HepG2 (cell line): ENCODE measurements around the gene ACOX3. TPM values are rescaled to one million over a fixed set of nuclear protein-coding genes. Genes with fewer than 3 reads are reported as not detected.

Experiments
- ATAC-seq: fragments of 200-7000 bp; cut with Tn5 transposase; 3 replicates; pipeline ENCODE4 v1.9.1; 2020; ENCODE audit warnings: mild to moderate bottlenecking, moderate library complexity
- BruUV-seq: library from RNA; stranded (reverse); fragments of 400-500 nt; replicated peaks from 2 replicates; lab custom pipeline; 2021; lab: Mats Ljungman, UMichigan
- CTCF ChIA-PET: fragments of 300-600 bp; formaldehyde crosslinking; extraction: SDS; loops from one replicate; lab custom pipeline; 2021; ENCODE audit warnings: low total read pairs, inconsistent platforms, low intra/inter-chr PET ratio; lab: Yijun Ruan, JAX
- POLR2A ChIA-PET: fragments of 350-600 bp; sonication (Branson Sonifier 250); formaldehyde crosslinking; loops from one replicate; lab custom pipeline; 2020; ENCODE audit warnings: antibody characterized with exemption, inconsistent platforms; lab: Yijun Ruan, JAX
- DNase-seq: peaks from one replicate; pipeline ENCODE4 v3.0.0-alpha.2; 2015; ENCODE audit warnings: low spot score
- FAIRE-seq: peaks from 3 replicates; lab custom pipeline; 2011; peaks lifted over from hg19 to GRCh38; lab: Jason Lieb, UNC
- H2AFZ ChIP-seq: one replicate; pipeline ENCODE4 v1.6.1; 2011; ENCODE audit warnings: low read length, inconsistent platforms
- H3K27ac ChIP-seq: fragments of 300-600 bp; 3 replicates; pipeline ENCODE4 v1.8.0; 2011; ENCODE audit warnings: mixed run types, mild to moderate bottlenecking, mixed read lengths, low read length, inconsistent platforms; ENCODE audit not compliant: insufficient read depth; ENCODE audit errors: extremely low read length
- H3K27me3 ChIP-seq, 2 experiments: fragments of 200-600 bp in 1 of 2; 2 replicates in 1 of 2; 3 replicates in 1 of 2; pipeline versions ENCODE4 v1.6.0 to v1.8.0; 2011; ENCODE audit warnings: low read length in 2 of 2, mild to moderate bottlenecking in 2 of 2, moderate library complexity in 2 of 2, inconsistent platforms in 1 of 2; ENCODE audit not compliant: insufficient read depth in 2 of 2, control insufficient read depth in 1 of 2
- H3K36me3 ChIP-seq, 2 experiments: fragments of 200-600 bp in 1 of 2; replicated peaks in 1 of 2; 2 replicates in 1 of 2; 3 replicates in 1 of 2; pipeline versions ENCODE4 v1.5.1 to v1.8.0; 2011; ENCODE audit warnings: low read length in 2 of 2, inconsistent platforms in 1 of 2; ENCODE audit not compliant: insufficient read depth in 2 of 2, control insufficient read depth in 1 of 2
- H3K4me1 ChIP-seq: 2 replicates; pipeline ENCODE4 v1.5.1; 2012; ENCODE audit warnings: low read length, inconsistent platforms; ENCODE audit not compliant: insufficient read depth
- H3K4me2 ChIP-seq: 2 replicates; pipeline ENCODE4 v1.6.0; 2011; ENCODE audit warnings: low read depth, low read length, inconsistent platforms
- H3K4me3 ChIP-seq, 3 experiments: fragments of 200-600 bp in 1 of 3; sonication (generic), shearing (Covaris generic) in 1 of 3; replicated peaks in 1 of 3; 2 replicates each; pipeline ENCODE4 v1.5.1; 2011 to 2016; ENCODE audit warnings: low read length in 3 of 3, inconsistent platforms in 2 of 3, low read depth in 2 of 3, mild to moderate bottlenecking in 2 of 3, control low read depth in 1 of 3, mixed read lengths in 1 of 3; ENCODE audit not compliant: insufficient read depth in 1 of 3
- H3K79me2 ChIP-seq: one replicate; pipeline ENCODE4 v1.6.1; 2011; ENCODE audit warnings: low read length, inconsistent platforms; ENCODE audit not compliant: insufficient read depth
- H3K9ac ChIP-seq: 2 replicates; pipeline ENCODE4 v1.6.0; 2011; ENCODE audit warnings: mild to moderate bottlenecking, low read depth, low read length, inconsistent platforms; ENCODE audit not compliant: insufficient read depth
- H3K9me3 ChIP-seq: 2 replicates; pipeline ENCODE4 v1.5.1; 2012; ENCODE audit warnings: mild to moderate bottlenecking, low read length
- H4K20me1 ChIP-seq: 2 replicates; pipeline ENCODE4 v1.6.0; 2011; ENCODE audit warnings: inconsistent platforms, mild to moderate bottlenecking, low read length, moderate library complexity; ENCODE audit not compliant: insufficient read depth
- ARID2 ChIP-seq: sonication (generic); formaldehyde crosslinking; IDR thresholded peaks from 2 replicates; pipeline ENCODE4 v1.8.1; 2022; ENCODE audit warnings: mild to moderate bottlenecking, missing genetic modification reagents, borderline replicate concordance
- CENPX ChIP-seq: sonication (generic); formaldehyde crosslinking; IDR thresholded peaks from 2 replicates; pipeline ENCODE4 v1.9.0; 2021; ENCODE audit warnings: mild to moderate bottlenecking, missing genetic modification reagents, moderate library complexity
- CSRNP2 ChIP-seq: sonication (generic); formaldehyde crosslinking; conservative IDR thresholded peaks from 2 replicates; pipeline ENCODE4 v1.8.0; 2022; ENCODE audit warnings: low read depth, missing genetic modification reagents
- FOXK1 ChIP-seq: sonication (generic); formaldehyde crosslinking; IDR thresholded peaks from 2 replicates; pipeline ENCODE4 v1.4.0; 2020; ENCODE audit warnings: low read depth, missing genetic modification reagents, borderline replicate concordance
- HOXA5 ChIP-seq: sonication (generic); formaldehyde crosslinking; IDR thresholded peaks from 2 replicates; pipeline ENCODE4 v1.4.0; 2020; ENCODE audit warnings: missing genetic modification reagents
- KMT2A ChIP-seq: sonication (generic); formaldehyde crosslinking; IDR thresholded peaks from 2 replicates; pipeline ENCODE4 v1.4.0; 2020; ENCODE audit warnings: missing genetic modification reagents
- POLR2G ChIP-seq: fragments of 200-400 bp; formaldehyde crosslinking; IDR thresholded peaks from 2 replicates; pipeline ENCODE4 v1.6.1; 2018; ENCODE audit warnings: mild to moderate bottlenecking, low read depth, low read length, moderate library complexity
- TBX2 ChIP-seq: sonication (generic); formaldehyde crosslinking; IDR thresholded peaks from 2 replicates; pipeline ENCODE4 v1.5.0; 2020; ENCODE audit warnings: missing genetic modification reagents, mild to moderate bottlenecking, borderline replicate concordance
- TSC22D2 ChIP-seq: sonication (generic); formaldehyde crosslinking; IDR thresholded peaks from 2 replicates; pipeline ENCODE4 v1.5.1; 2020; ENCODE audit warnings: missing genetic modification reagents, mild to moderate bottlenecking, borderline replicate concordance
- WIZ ChIP-seq: sonication (generic); formaldehyde crosslinking; IDR thresholded peaks from 2 replicates; pipeline ENCODE4 v1.5.1; 2020; ENCODE audit warnings: mild to moderate bottlenecking, missing genetic modification reagents
- ZNF280B ChIP-seq: sonication (generic); formaldehyde crosslinking; IDR thresholded peaks from 2 replicates; pipeline ENCODE4 v1.5.0; 2020; ENCODE audit warnings: missing genetic modification reagents, mild to moderate bottlenecking, borderline replicate concordance
- ZNF30 ChIP-seq: sonication (generic); formaldehyde crosslinking; IDR thresholded peaks from 2 replicates; pipeline ENCODE4 v1.5.0; 2020; ENCODE audit warnings: mild to moderate bottlenecking, missing genetic modification reagents
- WGBS: methylation state at CpG from one replicate; pipeline ENCODE4 v1.1.6; 2017; ENCODE audit warnings: low lambda C conversion rate; 5-methylcytosine and 5-hydroxymethylcytosine counted together
- in situ Hi-C: cut with HindIII; loops from 2 replicates; pipeline ENCODE4 v1.10.0; 2017; ENCODE audit warnings: low pct_unique_long_range_greater_than_20kb; ENCODE audit not compliant: extremely low pct_ligation_motif_present
- intact Hi-C: fragments of 100-400 bp; cut with micrococcal nuclease; formaldehyde crosslinking; loops from one replicate; pipeline ENCODE4 v1.10.0; 2022; ENCODE audit not compliant: unreplicated experiment
- polyA plus RNA-seq, 8 experiments: library from polyadenylated mRNA; depleted of rRNA in 3 of 8; stranded (reverse) in 7 of 8; unstranded in 1 of 8; fragments of >200 nt; fragmentation: Illumina TruSeq in 4 of 8; extraction: Trizol in 4 of 8; gene quantifications; 2 replicates each; pipeline versions ENCODE4 v1.2.1 to v1.2.3, GENCODE V29; 2011 to 2016; ENCODE audit warnings: low read depth in 4 of 8, missing spikeins in 1 of 8, mixed read lengths in 1 of 8; ENCODE audit not compliant: insufficient read depth in 1 of 8
- total RNA-seq, 5 experiments: library from RNA; depleted of rRNA; stranded (reverse); fragments of >200 nt; fragmentation: Illumina TruSeq; extraction: Trizol; gene quantifications; 2 replicates each; pipeline ENCODE4 v1.2.3, GENCODE V29; 2016; ENCODE audit warnings: low read depth in 1 of 5
- TF ChIP-seq, protein P1 (sequence below): sonication (generic); formaldehyde crosslinking; conservative IDR thresholded peaks from 2 replicates; pipeline ENCODE4 v1.4.0; 2020; ENCODE audit warnings: missing genetic modification reagents
- TF ChIP-seq, protein P2 (sequence below), 2 experiments: sonication (generic) in 1 of 2; formaldehyde crosslinking in 1 of 2; IDR thresholded peaks; 2 replicates each; pipeline versions ENCODE4 v1.4.0 to v1.6.1; 2018 to 2020; ENCODE audit warnings: missing genetic modification reagents in 2 of 2, borderline replicate concordance in 1 of 2, low read depth in 1 of 2, mild to moderate bottlenecking in 1 of 2, missing biosample characterization in 1 of 2

The ACOX3 gene
- total and polyA plus RNA-seq, 2 of the 13 experiments (the other 11 are each of a cell fraction or from before 2014, with no cell fraction given): 4.2 to 17.8 TPM

DNA sequence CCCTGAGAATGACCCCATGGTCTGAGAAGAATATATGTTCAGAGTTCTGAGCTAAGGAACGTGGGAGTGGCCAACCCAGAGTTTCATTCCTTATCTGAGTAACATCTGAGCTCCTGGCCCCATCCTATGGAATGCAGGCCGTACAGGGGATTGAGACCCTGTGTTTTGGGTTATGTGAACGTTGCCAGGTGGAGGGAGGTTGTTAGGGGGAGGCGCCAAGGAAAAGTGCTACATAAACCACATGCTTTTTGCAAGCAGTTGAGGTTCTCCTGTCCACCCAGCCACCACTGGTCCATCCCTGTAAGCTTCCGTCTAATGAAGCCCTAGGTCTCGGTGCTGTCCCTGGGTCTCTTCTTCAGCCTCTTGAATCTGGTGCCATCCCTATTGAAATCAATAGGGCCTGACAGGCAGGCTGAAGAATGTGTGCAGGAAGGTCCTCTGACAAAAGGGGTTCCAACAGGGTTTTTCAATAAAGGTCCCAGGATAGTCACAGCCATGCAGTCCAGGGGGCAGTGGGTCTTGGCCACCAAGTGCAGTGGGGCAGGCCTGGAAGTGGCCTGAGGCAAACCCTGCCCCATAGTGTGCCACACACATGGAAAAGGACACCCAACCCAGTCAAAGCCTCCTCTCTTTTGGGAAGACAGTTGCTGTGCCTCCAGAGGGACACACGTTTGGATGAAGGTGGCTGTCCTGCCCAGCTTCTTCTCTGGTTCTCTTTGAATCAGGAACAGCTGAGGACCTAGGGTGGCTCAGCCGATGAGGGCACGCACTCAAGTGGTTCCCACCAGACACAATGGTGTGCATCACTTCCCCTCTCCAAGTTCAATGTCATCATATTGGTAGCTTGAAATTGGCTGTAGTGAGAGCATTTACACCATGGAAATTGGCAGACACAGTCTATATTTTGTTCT is 117.5 kb downstream of the ACOX3 start (continued):
- TF ChIP-seq ZNF280B (CRISPR knock-in tag): no peak
- TF ChIP-seq POLR2G: no peak
- TF ChIP-seq ZNF30 (CRISPR knock-in tag): no peak
- TF ChIP-seq ARID2: no peak
- no peak for TF ChIP-seq CENPX (CRISPR knock-in tag)

GRCh38 chr4:8321771-8322170 is 118.8 kb downstream of the ACOX3 start:
- in situ Hi-C loops: no loop called here
- Histone ChIP-seq H3K9me3 (0 out of 2 replicates have a peak, but pooled peaks cover 3% of the 10 kb centered on the region), H4K20me1 (no peaks in the 10 kb centered on the region), H3K36me3 (no peaks in the 10 kb centered on the region), H3K27me3 (peaks cover 0 to 17% of the 10 kb centered on the region in 2 experiments; a peak in 3 of 5 replicates), H3K4me1 (no peaks in the 10 kb centered on the region), H3K27ac (no peak overlapping the region), H2AFZ (no peak overlapping the region), H3K9ac (no peak overlapping the region), H3K4me3 (no peak overlapping the region), H3K79me2 (no peaks in the 10 kb centered on the region), H3K4me2 (no peak overlapping the region)
- ATAC-seq (no peak), FAIRE-seq (no peak), DNase-seq (no peak)
- WGBS: 13% methylated on average over 5 of the region's 5 CpGs
- no TSS peak for BruUV-seq
- ChIA-PET CTCF (no interaction called here), POLR2A (no interaction called here)
- intact Hi-C loops: no loop called here
- no peak for TF ChIP-seq CSRNP2
- TF ChIP-seq TSC22D2 (CRISPR knock-in tag): no peak
- no peak for TF ChIP-seq WIZ (CRISPR knock-in tag)
- TF ChIP-seq FOXK1 (CRISPR knock-in tag): no peak
- TF ChIP-seq, protein P1, sequence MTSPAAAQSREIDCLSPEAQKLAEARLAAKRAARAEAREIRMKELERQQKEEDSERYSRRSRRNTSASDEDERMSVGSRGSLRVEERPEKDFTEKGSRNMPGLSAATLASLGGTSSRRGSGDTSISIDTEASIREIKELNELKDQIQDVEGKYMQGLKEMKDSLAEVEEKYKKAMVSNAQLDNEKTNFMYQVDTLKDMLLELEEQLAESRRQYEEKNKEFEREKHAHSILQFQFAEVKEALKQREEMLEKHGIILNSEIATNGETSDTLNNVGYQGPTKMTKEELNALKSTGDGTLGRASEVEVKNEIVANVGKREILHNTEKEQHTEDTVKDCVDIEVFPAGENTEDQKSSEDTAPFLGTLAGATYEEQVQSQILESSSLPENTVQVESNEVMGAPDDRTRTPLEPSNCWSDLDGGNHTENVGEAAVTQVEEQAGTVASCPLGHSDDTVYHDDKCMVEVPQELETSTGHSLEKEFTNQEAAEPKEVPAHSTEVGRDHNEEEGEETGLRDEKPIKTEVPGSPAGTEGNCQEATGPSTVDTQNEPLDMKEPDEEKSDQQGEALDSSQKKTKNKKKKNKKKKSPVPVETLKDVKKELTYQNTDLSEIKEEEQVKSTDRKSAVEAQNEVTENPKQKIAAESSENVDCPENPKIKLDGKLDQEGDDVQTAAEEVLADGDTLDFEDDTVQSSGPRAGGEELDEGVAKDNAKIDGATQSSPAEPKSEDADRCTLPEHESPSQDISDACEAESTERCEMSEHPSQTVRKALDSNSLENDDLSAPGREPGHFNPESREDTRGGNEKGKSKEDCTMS: no peak
- TF ChIP-seq HOXA5 (CRISPR knock-in tag): no peak
- TF ChIP-seq TBX2: no peak
- TF ChIP-seq, protein P2, sequence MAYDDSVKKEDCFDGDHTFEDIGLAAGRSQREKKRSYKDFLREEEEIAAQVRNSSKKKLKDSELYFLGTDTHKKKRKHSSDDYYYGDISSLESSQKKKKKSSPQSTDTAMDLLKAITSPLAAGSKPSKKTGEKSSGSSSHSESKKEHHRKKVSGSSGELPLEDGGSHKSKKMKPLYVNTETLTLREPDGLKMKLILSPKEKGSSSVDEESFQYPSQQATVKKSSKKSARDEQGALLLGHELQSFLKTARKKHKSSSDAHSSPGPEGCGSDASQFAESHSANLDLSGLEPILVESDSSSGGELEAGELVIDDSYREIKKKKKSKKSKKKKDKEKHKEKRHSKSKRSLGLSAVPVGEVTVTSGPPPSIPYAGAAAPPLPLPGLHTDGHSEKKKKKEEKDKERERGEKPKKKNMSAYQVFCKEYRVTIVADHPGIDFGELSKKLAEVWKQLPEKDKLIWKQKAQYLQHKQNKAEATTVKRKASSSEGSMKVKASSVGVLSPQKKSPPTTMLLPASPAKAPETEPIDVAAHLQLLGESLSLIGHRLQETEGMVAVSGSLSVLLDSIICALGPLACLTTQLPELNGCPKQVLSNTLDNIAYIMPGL (CRISPR knock-in tag; IDR thresholded peaks at IDR 0.05; ENCODE audit: borderline replicate concordance in 1 of 2, low read depth in 1 of 2): no peak
- no peak for TF ChIP-seq KMT2A (CRISPR knock-in tag)
